Mucosa of descending colon (tissue), 3 donors: ENCODE data around the gene DGKD. TPM values are rescaled to one million over a fixed set of nuclear protein-coding genes. Genes with fewer than 3 reads are reported as not detected.

Experiments used
- ATAC-seq: fragments of 200-7000 bp; cut with Tn5 transposase; one replicate; pipeline ENCODE4 v1.9.1; 2020; ENCODE audit warnings: mild to moderate bottlenecking, moderate library complexity
- DNase-seq, 3 donors: peaks; one replicate each; pipeline ENCODE4 v3.0.0-alpha.2; 2020
- H3K36me3 ChIP-seq: fragments of 200-600 bp; one replicate; pipeline ENCODE4 v1.8.0; 2021; ENCODE audit warnings: low read depth, mild to moderate bottlenecking
- H3K4me1 ChIP-seq: fragments of 200-600 bp; one replicate; pipeline ENCODE4 v1.8.0; 2021; ENCODE audit warnings: low read depth, mild to moderate bottlenecking
- H3K4me3 ChIP-seq: fragments of 200-600 bp; one replicate; pipeline ENCODE4 v1.8.0; 2021; ENCODE audit warnings: mild to moderate bottlenecking
- H3K9me3 ChIP-seq: fragments of 200-600 bp; one replicate; pipeline ENCODE4 v1.8.0; 2021; ENCODE audit warnings: mild to moderate bottlenecking
- intact Hi-C, 2 donors: fragments of 100-400 bp; cut with DNase I in 1 of 2; cut with micrococcal nuclease in 1 of 2; formaldehyde crosslinking; loops; one replicate each; pipeline versions ENCODE4 v1.11.0 to v1.11.1; 2022; cut with DNase I, micrococcal nuclease
- total RNA-seq, 3 donors: library from RNA; stranded (reverse); fragmentation: NEBNext Ultra II Directional in 2 of 3; extraction: Animal tissue kit (Norgen Biotek cat#: 25700) in 2 of 3; gene quantifications; one replicate each; pipeline versions ENCODE4 v1.2.1 to v1.2.4, GENCODE V29; 2021 to 2023
- TF ChIP-seq, protein P1 (sequence below): fragments of 200-600 bp; IDR thresholded peaks from one replicate; pipeline ENCODE4 v1.8.0; 2022; ENCODE audit warnings: antibody characterized with exemption, mild to moderate bottlenecking
- donor health status: DM: no; HTN: no; CAD: no; lungs with moderate emphysema.
- donor health status: DM: no; HTN: no; CAD: no.
- donor health status: DM: no; HTN: yes; CAD: no.

The DGKD gene
- total RNA-seq, 3 donors from 2014 or later = 81.8 to 159 (median 102) TPM

DNA sequence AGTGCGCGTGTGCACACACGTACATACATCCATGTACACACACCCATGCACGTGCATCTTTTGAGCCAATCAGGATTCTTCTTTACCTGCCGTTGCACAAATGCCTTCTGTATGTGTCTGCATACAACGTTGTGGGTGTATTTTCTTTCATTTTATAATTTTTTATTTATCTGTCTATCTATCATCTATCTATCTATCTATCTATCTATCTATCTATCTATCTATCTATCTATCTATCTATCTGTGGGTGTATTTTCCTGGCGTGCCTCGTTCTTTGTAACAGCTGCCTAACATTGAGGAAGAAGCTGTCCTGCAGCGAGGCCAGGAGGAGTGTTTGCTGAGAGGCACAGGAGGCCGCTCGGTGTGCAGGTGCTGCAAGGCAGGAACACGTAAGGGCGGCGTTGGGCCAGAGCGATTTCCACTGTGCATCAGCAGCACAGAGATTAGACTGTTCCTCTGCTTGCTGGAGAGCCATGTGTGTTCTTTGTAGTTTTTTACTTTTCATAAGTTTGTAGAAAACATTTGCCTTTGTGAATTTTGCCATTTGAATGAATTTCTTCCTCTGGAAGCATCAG lies 84.4 kb downstream of the DGKD start:
- H3K9me3 ChIP-seq = no peaks in the 10 kb centered on the region
- intact Hi-C loops = no loop called here
- TF ChIP-seq, protein P1, sequence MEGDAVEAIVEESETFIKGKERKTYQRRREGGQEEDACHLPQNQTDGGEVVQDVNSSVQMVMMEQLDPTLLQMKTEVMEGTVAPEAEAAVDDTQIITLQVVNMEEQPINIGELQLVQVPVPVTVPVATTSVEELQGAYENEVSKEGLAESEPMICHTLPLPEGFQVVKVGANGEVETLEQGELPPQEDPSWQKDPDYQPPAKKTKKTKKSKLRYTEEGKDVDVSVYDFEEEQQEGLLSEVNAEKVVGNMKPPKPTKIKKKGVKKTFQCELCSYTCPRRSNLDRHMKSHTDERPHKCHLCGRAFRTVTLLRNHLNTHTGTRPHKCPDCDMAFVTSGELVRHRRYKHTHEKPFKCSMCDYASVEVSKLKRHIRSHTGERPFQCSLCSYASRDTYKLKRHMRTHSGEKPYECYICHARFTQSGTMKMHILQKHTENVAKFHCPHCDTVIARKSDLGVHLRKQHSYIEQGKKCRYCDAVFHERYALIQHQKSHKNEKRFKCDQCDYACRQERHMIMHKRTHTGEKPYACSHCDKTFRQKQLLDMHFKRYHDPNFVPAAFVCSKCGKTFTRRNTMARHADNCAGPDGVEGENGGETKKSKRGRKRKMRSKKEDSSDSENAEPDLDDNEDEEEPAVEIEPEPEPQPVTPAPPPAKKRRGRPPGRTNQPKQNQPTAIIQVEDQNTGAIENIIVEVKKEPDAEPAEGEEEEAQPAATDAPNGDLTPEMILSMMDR = no peak
- DNase-seq (peak in 1 of 3 donors; percentile 23), ATAC-seq (no peak)
- H3K36me3 ChIP-seq = no peaks in the 10 kb centered on the region
- no peak overlapping the region for H3K4me3 ChIP-seq
- no peaks in the 10 kb centered on the region for H3K4me1 ChIP-seq

- TF ChIP-seq, protein P1 = no peak
- Histone ChIP-seq H3K4me1 (no peaks in the 10 kb centered on the region), H3K36me3 (no peaks in the 10 kb centered on the region), H3K4me3 (no peak overlapping the region), H3K9me3 (no peaks in the 10 kb centered on the region)
- peak in 1 of 3 donors; percentile 15 for DNase-seq
- intact Hi-C loops = no loop called here
- no peak for ATAC-seq
Measured at GRCh38 chr2:233439191-233439590, 84.9 kb downstream of the DGKD start.

- no peak overlapping the region for H3K4me3 ChIP-seq
- H3K36me3 ChIP-seq = no peaks in the 10 kb centered on the region
- H3K4me1 ChIP-seq = no peaks in the 10 kb centered on the region
- intact Hi-C loops = loop anchor here in 1 of 2 donors (10.0 kb wide), 1 partner anchor 86 kb away; the partner anchor contains the start of gene DGKD
- no peak for ATAC-seq
- TF ChIP-seq, protein P1 = no peak
- DNase-seq = peak in 1 of 3 donors; percentile 13
- no peaks in the 10 kb centered on the region for H3K9me3 ChIP-seq
Measured at GRCh38 chr2:233440314-233440713, 86.0 kb downstream of the DGKD start.

- Histone ChIP-seq H3K4me3 (no peak overlapping the region), H3K4me1 (no peaks in the 10 kb centered on the region), H3K9me3 (no peaks in the 10 kb centered on the region), H3K36me3 (no peaks in the 10 kb centered on the region)
- TF ChIP-seq, protein P1 = no peak
- DNase-seq (peak in 1 of 3 donors; percentile 17), ATAC-seq (no peak)
- intact Hi-C loops = loop anchor here in 1 of 2 donors (10.0 kb wide), 1 partner anchor 86 kb away; the partner anchor contains the start of gene DGKD
Measured at GRCh38 chr2:233440714-233441113, 86.4 kb downstream of the DGKD start.

- no peaks in the 10 kb centered on the region for H3K9me3 ChIP-seq
- no peaks in the 10 kb centered on the region for H3K36me3 ChIP-seq
- no peak overlapping the region for H3K4me3 ChIP-seq
- H3K4me1 ChIP-seq = no peaks in the 10 kb centered on the region
- ATAC-seq (no peak), DNase-seq (peak in 1 of 3 donors; percentile 21)
- TF ChIP-seq, protein P1 = no peak
- intact Hi-C loops = loop anchor here in 1 of 2 donors (2.0 to 10.0 kb wide), 2 partner anchors 39 to 87 kb away; partner anchors contain the start of gene DGKD
Measured at GRCh38 chr2:233441161-233442027, 87.1 kb downstream of the DGKD start.
